Ovary (tissue), 9 donors: ENCODE measurements around the gene RBM23. TPM values are rescaled to one million over a fixed set of nuclear protein-coding genes. Genes with fewer than 3 reads are reported as not detected.

Experiments
- DNase-seq, 5 donors: peaks; one replicate each; pipeline ENCODE4 v3.0.0-alpha.2; 2019 to 2020
- H3K27ac ChIP-seq, 2 donors: fragments of 200-600 bp; one replicate each; pipeline versions ENCODE4 v1.5.1 to v1.8.0; 2019 to 2022
- H3K27me3 ChIP-seq: fragments of 200-600 bp; one replicate; pipeline ENCODE4 v1.8.0; 2022
- H3K36me3 ChIP-seq: fragments of 200-600 bp; sonication (generic); one replicate; pipeline ENCODE4 v1.5.1; 2019
- H3K4me1 ChIP-seq: one replicate; pipeline ENCODE4 v1.8.1; 2013; ENCODE audit warnings: mild to moderate bottlenecking, moderate library complexity; ENCODE audit not compliant: insufficient read depth
- H3K4me3 ChIP-seq: fragments of 200-600 bp; sonication (generic); one replicate; pipeline ENCODE4 v1.5.1; 2017
- H3K9me3 ChIP-seq, 2 donors: fragments of 200-600 bp in 1 of 2; sonication (generic) in 1 of 2; one replicate each; pipeline versions ENCODE4 v1.5.1 to v1.8.1; 2013 to 2019; ENCODE audit warnings: mild to moderate bottlenecking in 1 of 2, moderate library complexity in 1 of 2
- CTCF ChIP-seq, 3 donors: fragments of 450-650 bp in 2 of 3; fragments of 200-600 bp in 1 of 3; IDR thresholded peaks; one replicate each; pipeline versions ENCODE4 v1.5.1 to v1.8.0; 2016 to 2022; ENCODE audit warnings: antibody characterized with exemption in 3 of 3, mild to moderate bottlenecking in 1 of 3
- EP300 ChIP-seq: sonication (generic); formaldehyde crosslinking; IDR thresholded peaks from one replicate; pipeline ENCODE4 v1.6.1; 2017; ENCODE audit warnings: antibody characterized with exemption
- POLR2A ChIP-seq: fragments of 450-650 bp; IDR thresholded peaks from one replicate; pipeline ENCODE4 v1.6.1; 2017; ENCODE audit warnings: antibody characterized with exemption, mild to moderate bottlenecking, moderate library complexity
- WGBS, 3 donors: extraction: QIAGEN DNeasy Blood & Tissue Kit in 1 of 3; methylation state at CpG; one replicate each; pipeline versions ENCODE4 v1.1.5 to v1.1.7; 2013 to 2017; 5-methylcytosine and 5-hydroxymethylcytosine counted together
- intact Hi-C, 4 donors: fragments of 100-400 bp; cut with DNase I; formaldehyde crosslinking; loops; one replicate each; pipeline versions ENCODE4 v1.11.0 to v1.15.1; 2022 to 2023
- polyA plus RNA-seq, 2 donors: library from polyadenylated mRNA; stranded (reverse); fragments of 200-250 nt in 1 of 2; fragments of 350-450 nt in 1 of 2; fragmentation: Illumina TruSeq in 1 of 2; extraction: RNeasy Lipid Tissue Mini Kit (QIAGEN cat#74804) in 1 of 2; gene quantifications; one replicate each; pipeline ENCODE4 v1.2.3, GENCODE V29; 2013 to 2014
- total RNA-seq, 7 donors: library from RNA; depleted of rRNA in 2 of 7; stranded (reverse); fragments of >200 nt in 2 of 7; fragmentation: NEBNext Ultra II Directional in 3 of 7; extraction: Animal tissue kit (Norgen Biotek cat#: 25700) in 3 of 7; gene quantifications; one replicate each; pipeline versions ENCODE4 v1.1.0 to v1.2.4, GENCODE V29; 2016 to 2023
- donor health status: DM: no; HTN: no; CAD: no; lungs with moderate emphysema.
- donor health status: DM: no; HTN: no; CAD: no.
- donor health status: Bipolar disorder and iron deficiency.
- donor health status: DM: yes; HTN: yes; CAD: no.
- donor health status: DM: no; HTN: no; CAD: no.
- donor health status: DM: yes; HTN: yes; CAD: no.

Gene RBM23
- total and polyA plus RNA-seq, 9 donors = 57.0 to 244 (median 105) TPM

GRCh38 chr14:22871224-22872032 lies 47.5 kb downstream of the RBM23 start, which contains the start of gene LRP10:
Gene LRP10, plus strand, starts transcription at chr14:22871740. Its CDS starts 564 bp downstream, at chr14:22872304.
- Histone ChIP-seq H3K4me3 (peak within 1 kb of the TSS; percentile 86), H3K27ac (peak within 1 kb of the TSS; percentile 96 to 98), H3K9me3 (no peaks in the 10 kb centered on the region), H3K4me1 (peaks cover 4% of the 10 kb centered on the region), H3K36me3 (no peaks in the 10 kb centered on the region), H3K27me3 (no peaks in the 10 kb centered on the region)
- intact Hi-C loops = loop anchor here in 3 of 4 donors (2.0 to 10.0 kb wide), 3 partner anchors 57 to 116 kb away; partner anchors contain the start of genes AJUBA (in 1 of the 3) and PRMT5 (in 1 of the 3)
- peak; percentile 79 for TF ChIP-seq POLR2A
- peak; percentile 20 for TF ChIP-seq EP300
- TF ChIP-seq CTCF (IDR thresholded peaks at IDR 0.05) = peak in 1 of 3 donors; percentile 20
- WGBS, 3 donors = 0 to 1% (median 1%) methylated on average over 49 to 50 of the region's 50 CpGs
- DNase-seq = peak; percentile 91 to 94 (median 92)

- Histone ChIP-seq H3K36me3 (no peaks in the 10 kb centered on the region), H3K9me3 (no peaks in the 10 kb centered on the region), H3K27me3 (no peaks in the 10 kb centered on the region), H3K27ac (peak overlapping the region; percentile 96 to 98), H3K4me3 (peak overlapping the region; percentile 86), H3K4me1 (peaks cover 4% of the 10 kb centered on the region)
- WGBS, 3 donors = 0% methylated on average over 1 of the region's 1 CpG
- DNase-seq = no peak
- no peak for TF ChIP-seq CTCF (IDR thresholded peaks at IDR 0.05)
- TF ChIP-seq EP300 = no peak
- TF ChIP-seq POLR2A = no peak
- intact Hi-C loops = loop anchor here in 2 of 4 donors (5.0 to 10.0 kb wide), 2 partner anchors 114 to 116 kb away; partner anchors contain the start of gene AJUBA (in 1 of the 2)
Observed at GRCh38 chr14:22870811-22871223, 48.1 kb downstream of the RBM23 start.

GRCh38 chr14:22866874-22867273 lies 52.1 kb downstream of the RBM23 start:
- Histone ChIP-seq H3K27ac (no peak overlapping the region), H3K27me3 (no peaks in the 10 kb centered on the region), H3K36me3 (no peaks in the 10 kb centered on the region), H3K4me3 (no peak overlapping the region), H3K9me3 (no peaks in the 10 kb centered on the region), H3K4me1 (peaks cover 1% of the 10 kb centered on the region)
- DNase-seq = no peak
- intact Hi-C loops = no loop called here
- TF ChIP-seq EP300 (no peak), POLR2A (no peak), CTCF (IDR thresholded peaks at IDR 0.05) (no peak)
- WGBS, 3 donors = 94 to 95% (median 94%) methylated on average over 5 of the region's 5 CpGs

- no peak overlapping the region for H3K4me3 ChIP-seq
- H3K27ac ChIP-seq = no peak overlapping the region
- H3K9me3 ChIP-seq = no peaks in the 10 kb centered on the region
- DNase-seq = peak in 1 of 5 donors; percentile 26
- intact Hi-C loops = no loop called here
- H3K27me3 ChIP-seq = no peaks in the 10 kb centered on the region
- no peaks in the 10 kb centered on the region for H3K36me3 ChIP-seq
- WGBS, 3 donors = 35 to 46% (median 42%) methylated on average over 6 of the region's 6 CpGs
- H3K4me1 ChIP-seq = peaks cover 1% of the 10 kb centered on the region
- TF ChIP-seq POLR2A (no peak), CTCF (IDR thresholded peaks at IDR 0.05) (no peak), EP300 (no peak)
Observed at GRCh38 chr14:22865424-22866405, 53.2 kb downstream of the RBM23 start.
